WTC11 (cell line): Measurements from ENCODE around the gene GPR143. TPM values are rescaled to one million over a fixed set of nuclear protein-coding genes. Genes with fewer than 3 reads are reported as not detected.

Experiments
- ATAC-seq: fragments of 200-7000 bp; cut with Tn5 transposase; 2 replicates; pipeline ENCODE4 v1.10.0; 2021; ENCODE audit warnings: mild to moderate bottlenecking, moderate library complexity
- CTCF ChIA-PET: fragments of 300-600 bp; sonication (Branson Sonifier 250); formaldehyde crosslinking; loops from one replicate; lab custom pipeline; 2021; ENCODE audit warnings: antibody characterized with exemption; lab: Charles Lee
- POLR2A ChIA-PET: fragments of 350-600 bp; sonication (Branson Sonifier 250); formaldehyde crosslinking; loops from one replicate; lab custom pipeline; 2021; ENCODE audit warnings: antibody characterized with exemption; lab: Charles Lee
- DNase-seq: peaks from one replicate; pipeline ENCODE4 v3.0.0; 2021; ENCODE audit warnings: low spot score
- H3K27ac Mint-ChIP-seq: 2 replicates; pipeline ENCODE4 v1.8.0; 2021; ENCODE audit warnings: mixed read lengths
- H3K27me3 Mint-ChIP-seq: 2 replicates; pipeline ENCODE4 v1.8.0; 2021; ENCODE audit warnings: low read depth, mild to moderate bottlenecking, moderate library complexity, mixed read lengths
- H3K36me3 Mint-ChIP-seq: 2 replicates; pipeline ENCODE4 v1.8.0; 2021; ENCODE audit warnings: mixed read lengths
- H3K4me1 Mint-ChIP-seq: 2 replicates; pipeline ENCODE4 v1.8.0; 2022; ENCODE audit warnings: mixed read lengths
- H3K4me3 Mint-ChIP-seq: 2 replicates; pipeline ENCODE4 v1.8.0; 2021; ENCODE audit warnings: mild to moderate bottlenecking, moderate library complexity, mixed read lengths
- H3K9me3 Mint-ChIP-seq: 2 replicates; pipeline ENCODE4 v1.8.0; 2021; ENCODE audit warnings: mixed read lengths
- ATF1 ChIP-seq: sonication (generic); formaldehyde crosslinking; IDR thresholded peaks from 2 replicates; pipeline ENCODE4 v1.8.1; 2023; ENCODE audit warnings: mild to moderate bottlenecking, moderate library complexity, missing genetic modification reagents
- GRHL2 ChIP-seq: fragments of 250-450 bp; sonication (Bioruptor Pico); IDR thresholded peaks from 2 replicates; pipeline ENCODE4 v1.8.0; 2022; ENCODE audit warnings: mild to moderate bottlenecking, moderate library complexity; ENCODE audit not compliant: insufficient replicate concordance, severe bottlenecking
- GTF2I ChIP-seq: fragments of 250-450 bp; sonication (Bioruptor Pico); conservative IDR thresholded peaks from 2 replicates; pipeline ENCODE4 v1.4.0; 2021; ENCODE audit warnings: mild to moderate bottlenecking
- HMGA2 ChIP-seq: fragments of 250-450 bp; sonication (Bioruptor Pico); IDR thresholded peaks from 2 replicates; pipeline ENCODE4 v1.4.0; 2021; ENCODE audit warnings: mild to moderate bottlenecking, moderate library complexity
- JUN ChIP-seq: sonication (generic); formaldehyde crosslinking; IDR thresholded peaks from 2 replicates; pipeline ENCODE4 v1.8.0; 2023; ENCODE audit warnings: mild to moderate bottlenecking, missing genetic modification reagents
- MYBL2 ChIP-seq: sonication (generic); formaldehyde crosslinking; IDR thresholded peaks from 2 replicates; pipeline ENCODE4 v1.8.1; 2023; ENCODE audit warnings: mild to moderate bottlenecking, moderate library complexity, missing genetic modification reagents
- NFYB ChIP-seq: sonication (generic); formaldehyde crosslinking; conservative IDR thresholded peaks from 2 replicates; pipeline ENCODE4 v1.8.0; 2022; ENCODE audit warnings: low read depth, missing genetic modification reagents
- NR2C2 ChIP-seq: sonication (generic); formaldehyde crosslinking; IDR thresholded peaks from 2 replicates; pipeline ENCODE4 v1.8.0; 2022; ENCODE audit warnings: mild to moderate bottlenecking, missing genetic modification reagents
- NR3C1 ChIP-seq: sonication (generic); formaldehyde crosslinking; conservative IDR thresholded peaks from 2 replicates; pipeline ENCODE4 v1.8.1; 2023; ENCODE audit warnings: low read depth, mild to moderate bottlenecking, missing genetic modification reagents
- RORB ChIP-seq: fragments of 250-450 bp; sonication (Bioruptor Pico); IDR thresholded peaks from 2 replicates; pipeline ENCODE4 v1.9.0; 2021; ENCODE audit warnings: mild to moderate bottlenecking
- TP53 ChIP-seq: sonication (generic); formaldehyde crosslinking; IDR thresholded peaks from 2 replicates; pipeline ENCODE4 v1.8.1; 2023; ENCODE audit warnings: mild to moderate bottlenecking, missing genetic modification reagents
- ZNF138 ChIP-seq: sonication (generic); formaldehyde crosslinking; conservative IDR thresholded peaks from 2 replicates; pipeline ENCODE4 v1.8.1; 2022; ENCODE audit warnings: mild to moderate bottlenecking, moderate library complexity, missing genetic modification reagents
- ZNF317 ChIP-seq: sonication (generic); formaldehyde crosslinking; IDR thresholded peaks from 2 replicates; pipeline ENCODE4 v1.8.1; 2023; ENCODE audit warnings: low read depth, mild to moderate bottlenecking, moderate library complexity, missing genetic modification reagents, borderline replicate concordance
- total RNA-seq: library from RNA; stranded (reverse); gene quantifications from 3 replicates; pipeline ENCODE4 v1.2.3, GENCODE V29; 2021
- TF ChIP-seq, protein P1 (sequence below): sonication (generic); formaldehyde crosslinking; IDR thresholded peaks from 2 replicates; pipeline ENCODE4 v1.8.1; 2023; ENCODE audit warnings: mild to moderate bottlenecking, missing genetic modification reagents, moderate library complexity
- TF ChIP-seq, protein P2 (sequence below): fragments of 250-450 bp; sonication (Bioruptor Pico); IDR thresholded peaks from 2 replicates; pipeline ENCODE4 v2.1.2; 2022; ENCODE audit warnings: mild to moderate bottlenecking, moderate library complexity
- TF ChIP-seq, protein P3 (sequence below): sonication (generic); formaldehyde crosslinking; IDR thresholded peaks from 2 replicates; pipeline ENCODE4 v1.8.0; 2023; ENCODE audit warnings: missing genetic modification reagents, mild to moderate bottlenecking, borderline replicate concordance

The GPR143 gene
- total RNA-seq, 1 experiment from 2014 or later: 18.3 TPM

DNA sequence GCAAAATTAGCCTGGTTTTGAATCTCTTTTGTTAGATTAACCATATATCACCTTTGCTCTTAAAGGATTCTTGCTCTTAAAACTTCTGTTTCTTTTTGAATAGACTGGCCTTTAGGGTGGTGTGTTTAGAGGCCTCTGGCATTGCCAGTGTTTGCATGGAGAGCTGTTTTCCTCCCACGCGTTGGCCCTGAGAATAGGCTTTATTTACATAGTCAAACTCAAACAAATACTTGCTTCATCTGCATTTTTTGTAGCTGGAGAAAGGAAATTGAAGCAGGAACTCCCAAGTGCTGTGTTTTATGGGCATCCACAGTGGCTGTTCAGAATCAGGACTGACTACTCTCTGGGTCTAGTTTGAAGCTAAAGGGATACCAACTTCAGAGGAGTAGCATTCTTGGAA, 23.3 kb upstream of the GPR143 start (continued):
- TF ChIP-seq, protein P1, sequence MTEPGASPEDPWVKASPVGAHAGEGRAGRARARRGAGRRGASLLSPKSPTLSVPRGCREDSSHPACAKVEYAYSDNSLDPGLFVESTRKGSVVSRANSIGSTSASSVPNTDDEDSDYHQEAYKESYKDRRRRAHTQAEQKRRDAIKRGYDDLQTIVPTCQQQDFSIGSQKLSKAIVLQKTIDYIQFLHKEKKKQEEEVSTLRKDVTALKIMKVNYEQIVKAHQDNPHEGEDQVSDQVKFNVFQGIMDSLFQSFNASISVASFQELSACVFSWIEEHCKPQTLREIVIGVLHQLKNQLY (CRISPR knock-in tag): no peak
- TF ChIP-seq GTF2I (CRISPR knock-in tag): no peak
- TF ChIP-seq, all 79 proteins: peak for 0

DNA sequence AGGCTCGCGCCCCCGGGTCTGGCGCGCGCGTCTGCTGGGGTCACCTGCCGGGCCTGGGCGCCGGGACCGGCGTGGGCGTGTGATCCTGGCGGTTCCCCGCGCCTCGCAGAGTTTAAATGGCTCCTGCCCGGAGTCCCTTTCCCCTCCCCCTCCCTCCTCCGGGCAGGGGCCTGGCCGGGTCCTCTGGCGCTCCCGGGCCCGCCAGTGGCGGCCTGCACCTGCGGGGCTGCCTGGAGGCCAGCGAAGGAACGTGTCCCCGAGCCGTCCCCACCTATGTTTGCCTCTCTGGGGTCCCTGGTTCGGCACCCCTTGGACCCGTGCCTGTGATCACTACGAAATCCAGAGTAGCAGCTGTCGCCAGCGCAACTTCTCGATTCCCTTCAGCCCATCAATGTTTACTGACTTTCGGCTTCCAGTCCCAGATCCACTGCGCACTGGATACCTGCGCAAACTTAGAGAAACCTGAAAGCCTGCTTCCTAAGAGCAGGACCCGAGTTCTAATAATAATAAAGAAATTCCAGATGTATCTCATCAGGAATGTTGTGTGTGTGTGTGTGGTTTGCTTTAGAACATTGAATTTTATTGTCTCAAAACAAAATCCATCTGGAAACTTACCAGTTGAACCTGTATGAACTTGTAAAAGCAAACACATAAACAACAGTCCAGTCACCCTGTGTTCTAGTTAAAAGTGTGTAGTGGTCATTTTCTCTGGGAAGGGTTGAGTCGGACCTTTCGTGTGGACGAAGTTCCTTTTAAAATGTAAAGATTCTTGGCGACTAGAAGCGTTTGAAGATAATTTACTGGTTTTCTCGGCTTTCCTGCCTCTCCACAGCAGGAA, 21.4 kb upstream of the GPR143 start:
- POLR2A ChIA-PET: no interaction called here
- Mint-ChIP-seq H3K4me3 (peak overlapping the region; percentile 86), H3K36me3 (0 out of 2 replicates have a peak, but pooled peaks cover 2% of the 10 kb centered on the region), H3K27ac (no peak overlapping the region), H3K9me3 (no peaks in the 10 kb centered on the region), H3K4me1 (peaks cover 42% of the 10 kb centered on the region), H3K27me3 (0 out of 2 replicates have a peak, but pooled peaks cover 5% of the 10 kb centered on the region)
- CTCF ChIA-PET: interaction anchor here (1.2 kb wide), 1 partner anchor 86 kb away, joined by 3 read pairs; no protein-coding TSS in a partner anchor
- DNase-seq: peak; percentile 22
- peak; percentile 16 for ATAC-seq
- TF ChIP-seq HMGA2 (CRISPR knock-in tag): no peak
- TF ChIP-seq, all 79 proteins: peak for 0

DNA sequence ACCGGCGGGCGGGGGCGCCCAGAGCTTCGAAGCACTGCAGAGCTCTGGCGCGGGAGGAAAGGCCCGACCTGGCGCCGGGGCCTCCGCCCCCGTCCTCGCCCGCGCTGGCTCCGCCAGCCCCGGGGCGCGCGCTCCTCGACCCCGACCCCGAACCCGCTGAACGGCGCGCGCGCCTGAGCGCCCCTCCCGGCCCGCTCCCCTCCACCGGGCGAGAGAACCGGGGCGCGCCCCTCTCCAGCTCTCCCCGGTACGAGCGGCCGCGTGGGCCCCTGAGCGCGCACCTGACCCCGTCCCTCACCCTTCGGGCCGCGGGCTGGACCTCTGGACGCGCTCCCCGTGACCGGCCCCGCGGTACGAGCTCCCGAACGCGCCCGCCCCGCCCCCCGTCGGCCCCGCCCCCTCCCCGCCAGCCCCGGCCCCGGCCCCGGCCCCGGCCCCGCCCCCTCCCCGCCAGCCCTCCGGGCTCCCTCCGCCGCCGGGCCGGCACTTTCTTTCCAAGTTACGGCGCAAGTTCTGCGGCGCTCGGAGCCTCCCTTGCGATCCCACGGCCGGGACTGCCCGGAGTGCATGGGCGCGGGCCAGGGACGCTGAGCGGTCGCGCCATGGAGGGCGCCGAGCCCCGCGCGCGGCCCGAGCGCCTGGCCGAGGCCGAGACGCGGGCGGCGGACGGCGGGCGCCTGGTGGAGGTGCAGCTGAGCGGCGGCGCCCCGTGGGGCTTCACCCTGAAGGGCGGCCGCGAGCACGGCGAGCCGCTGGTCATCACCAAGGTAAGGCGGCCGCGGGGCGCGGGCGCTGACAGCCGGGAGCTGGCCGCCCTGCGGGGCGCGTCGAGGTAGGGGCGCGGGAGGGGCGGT, 20.5 kb upstream of the GPR143 start, which contains the start of gene SHROOM2:
Gene SHROOM2 (plus strand): TSS at position 486 of the 854 bp plus-strand sequence. CDS start 117 bp downstream, at position 603.
- DNase-seq: peak; percentile 42
- 0 out of 2 replicates have a peak, but pooled peaks cover 2% of the 10 kb centered on the region for H3K36me3 Mint-ChIP-seq
- H3K27ac Mint-ChIP-seq: no peak within 1 kb of the TSS
- H3K27me3 Mint-ChIP-seq: 0 out of 2 replicates have a peak, but pooled peaks cover 5% of the 10 kb centered on the region
- CTCF ChIA-PET: interaction anchor here (1.2 kb wide), 1 partner anchor 85 kb away, joined by 3 read pairs; no protein-coding TSS in a partner anchor
- peak within 1 kb of the TSS; percentile 86 for H3K4me3 Mint-ChIP-seq
- peaks cover 41% of the 10 kb centered on the region for H3K4me1 Mint-ChIP-seq
- POLR2A ChIA-PET: no interaction called here
- H3K9me3 Mint-ChIP-seq: no peaks in the 10 kb centered on the region
- TF ChIP-seq, protein P2, sequence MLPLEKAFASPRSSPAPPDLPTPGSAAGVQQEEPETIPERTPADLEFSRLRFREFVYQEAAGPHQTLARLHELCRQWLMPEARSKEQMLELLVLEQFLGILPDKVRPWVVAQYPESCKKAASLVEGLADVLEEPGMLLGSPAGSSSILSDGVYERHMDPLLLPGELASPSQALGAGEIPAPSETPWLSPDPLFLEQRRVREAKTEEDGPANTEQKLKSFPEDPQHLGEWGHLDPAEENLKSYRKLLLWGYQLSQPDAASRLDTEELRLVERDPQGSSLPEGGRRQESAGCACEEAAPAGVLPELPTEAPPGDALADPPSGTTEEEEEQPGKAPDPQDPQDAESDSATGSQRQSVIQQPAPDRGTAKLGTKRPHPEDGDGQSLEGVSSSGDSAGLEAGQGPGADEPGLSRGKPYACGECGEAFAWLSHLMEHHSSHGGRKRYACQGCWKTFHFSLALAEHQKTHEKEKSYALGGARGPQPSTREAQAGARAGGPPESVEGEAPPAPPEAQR (CRISPR knock-in tag): no peak
- TF ChIP-seq ATF1 (CRISPR knock-in tag) (no peak), NR2C2 (CRISPR knock-in tag) (no peak), MYBL2 (CRISPR knock-in tag) (no peak), JUN (no peak), GRHL2 (CRISPR knock-in tag) (no peak), ZNF138 (CRISPR knock-in tag) (no peak), RORB (no peak), NR3C1 (CRISPR knock-in tag) (no peak), NFYB (CRISPR knock-in tag) (no peak), ZNF317 (CRISPR knock-in tag) (no peak), TP53 (CRISPR knock-in tag) (no peak)
- TF ChIP-seq, protein P3, sequence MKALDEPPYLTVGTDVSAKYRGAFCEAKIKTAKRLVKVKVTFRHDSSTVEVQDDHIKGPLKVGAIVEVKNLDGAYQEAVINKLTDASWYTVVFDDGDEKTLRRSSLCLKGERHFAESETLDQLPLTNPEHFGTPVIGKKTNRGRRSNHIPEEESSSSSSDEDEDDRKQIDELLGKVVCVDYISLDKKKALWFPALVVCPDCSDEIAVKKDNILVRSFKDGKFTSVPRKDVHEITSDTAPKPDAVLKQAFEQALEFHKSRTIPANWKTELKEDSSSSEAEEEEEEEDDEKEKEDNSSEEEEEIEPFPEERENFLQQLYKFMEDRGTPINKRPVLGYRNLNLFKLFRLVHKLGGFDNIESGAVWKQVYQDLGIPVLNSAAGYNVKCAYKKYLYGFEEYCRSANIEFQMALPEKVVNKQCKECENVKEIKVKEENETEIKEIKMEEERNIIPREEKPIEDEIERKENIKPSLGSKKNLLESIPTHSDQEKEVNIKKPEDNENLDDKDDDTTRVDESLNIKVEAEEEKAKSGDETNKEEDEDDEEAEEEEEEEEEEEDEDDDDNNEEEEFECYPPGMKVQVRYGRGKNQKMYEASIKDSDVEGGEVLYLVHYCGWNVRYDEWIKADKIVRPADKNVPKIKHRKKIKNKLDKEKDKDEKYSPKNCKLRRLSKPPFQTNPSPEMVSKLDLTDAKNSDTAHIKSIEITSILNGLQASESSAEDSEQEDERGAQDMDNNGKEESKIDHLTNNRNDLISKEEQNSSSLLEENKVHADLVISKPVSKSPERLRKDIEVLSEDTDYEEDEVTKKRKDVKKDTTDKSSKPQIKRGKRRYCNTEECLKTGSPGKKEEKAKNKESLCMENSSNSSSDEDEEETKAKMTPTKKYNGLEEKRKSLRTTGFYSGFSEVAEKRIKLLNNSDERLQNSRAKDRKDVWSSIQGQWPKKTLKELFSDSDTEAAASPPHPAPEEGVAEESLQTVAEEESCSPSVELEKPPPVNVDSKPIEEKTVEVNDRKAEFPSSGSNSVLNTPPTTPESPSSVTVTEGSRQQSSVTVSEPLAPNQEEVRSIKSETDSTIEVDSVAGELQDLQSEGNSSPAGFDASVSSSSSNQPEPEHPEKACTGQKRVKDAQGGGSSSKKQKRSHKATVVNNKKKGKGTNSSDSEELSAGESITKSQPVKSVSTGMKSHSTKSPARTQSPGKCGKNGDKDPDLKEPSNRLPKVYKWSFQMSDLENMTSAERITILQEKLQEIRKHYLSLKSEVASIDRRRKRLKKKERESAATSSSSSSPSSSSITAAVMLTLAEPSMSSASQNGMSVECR (CRISPR knock-in tag): no peak
- ATAC-seq: peak; percentile 53
